Cardiac muscle cell (in vitro differentiated cells and primary cell): ENCODE measurements around the gene C17orf67. TPM values are rescaled to one million over a fixed set of nuclear protein-coding genes. Genes with fewer than 3 reads are reported as not detected.
"Not testable (repeated sequence)": the region's sequence is repeated elsewhere in the genome, so short reads cannot be mapped to it uniquely, and the experiment has no call there.

Source experiments
- DNase-seq, 2 donors: peaks; one replicate each; pipeline versions ENCODE4 v3.0.0 to v3.0.0-alpha.2; 2010 to 2017; ENCODE audit warnings: low read depth in 1 of 2, low spot score in 1 of 2
- H3K27ac ChIP-seq: fragments of 200-600 bp; sonication (generic); 2 replicates; pipeline ENCODE4 v1.5.1; 2016
- H3K27me3 ChIP-seq: fragments of 200-600 bp; sonication (generic); 2 replicates; pipeline ENCODE4 v1.6.0; 2016; ENCODE audit warnings: control low read depth
- H3K36me3 ChIP-seq: fragments of 200-600 bp; sonication (generic); 2 replicates; pipeline ENCODE4 v1.5.1; 2016; ENCODE audit warnings: control low read depth
- H3K4me1 ChIP-seq: fragments of 200-600 bp; sonication (generic); 2 replicates; pipeline ENCODE4 v1.8.1; 2017; ENCODE audit warnings: low read depth, mild to moderate bottlenecking, mixed run types
- H3K4me3 ChIP-seq: fragments of 200-600 bp; sonication (generic); 2 replicates; pipeline ENCODE4 v1.5.1; 2016; ENCODE audit warnings: mild to moderate bottlenecking
- H3K9me3 ChIP-seq: fragments of 200-600 bp; sonication (generic); 2 replicates; pipeline ENCODE4 v1.5.1; 2017; ENCODE audit warnings: low read depth, mild to moderate bottlenecking, control low read depth
- CTCF ChIP-seq: IDR thresholded peaks from 2 replicates; pipeline ENCODE4 v1.5.1; 2012; ENCODE audit warnings: low read depth, mild to moderate bottlenecking, low read length
- polyA plus RNA-seq: library from polyadenylated mRNA; unstranded; fragments of >200 nt; fragmentation: Nextera tagmentation; extraction: Ambion mirVana; gene quantifications from 2 replicates; pipeline ENCODE4 v1.2.1, GENCODE V29; 2016
- total RNA-seq: library from RNA; depleted of rRNA; stranded (reverse); fragments of >200 nt; gene quantifications from 2 replicates; pipeline ENCODE4 v1.2.3, GENCODE V29; 2016

Gene C17orf67
- total and polyA plus RNA-seq, 2 experiments from 2014 or later: 0.74 to 2.6 TPM

GRCh38 chr17:56770427-56770826, 63.3 kb downstream of the C17orf67 start:
- Histone ChIP-seq H3K27ac (no peak overlapping the region), H3K4me1 (peaks cover 8% of the 10 kb centered on the region), H3K36me3 (no peaks in the 10 kb centered on the region), H3K27me3 (no peaks in the 10 kb centered on the region), H3K4me3 (no peak overlapping the region), H3K9me3 (no peaks in the 10 kb centered on the region)
- no peak for TF ChIP-seq CTCF
- no peak for DNase-seq

GRCh38 chr17:56765449-56765848, 68.3 kb downstream of the C17orf67 start:
- H3K36me3 ChIP-seq: no peaks in the 10 kb centered on the region
- no peaks in the 10 kb centered on the region for H3K9me3 ChIP-seq
- no peak overlapping the region for H3K4me3 ChIP-seq
- H3K27ac ChIP-seq: no peak overlapping the region
- no peaks in the 10 kb centered on the region for H3K4me1 ChIP-seq
- H3K27me3 ChIP-seq: no peaks in the 10 kb centered on the region
- no peak for DNase-seq
- no peak for TF ChIP-seq CTCF

GRCh38 chr17:56762988-56763387, 70.7 kb downstream of the C17orf67 start:
- DNase-seq: no peak
- no peaks in the 10 kb centered on the region for H3K9me3 ChIP-seq
- H3K36me3 ChIP-seq: no peaks in the 10 kb centered on the region
- no peak overlapping the region for H3K4me3 ChIP-seq
- TF ChIP-seq CTCF: no peak
- H3K27ac ChIP-seq: no peak overlapping the region
- H3K4me1 ChIP-seq: no peaks in the 10 kb centered on the region
- no peaks in the 10 kb centered on the region for H3K27me3 ChIP-seq

GRCh38 chr17:56762144-56762543, 71.6 kb downstream of the C17orf67 start:
- DNase-seq: no peak
- Histone ChIP-seq H3K9me3 (no peaks in the 10 kb centered on the region), H3K27ac (no peak overlapping the region), H3K4me3 (no peak overlapping the region), H3K27me3 (no peaks in the 10 kb centered on the region), H3K4me1 (no peaks in the 10 kb centered on the region), H3K36me3 (no peaks in the 10 kb centered on the region)
- TF ChIP-seq CTCF: no peak

- Histone ChIP-seq H3K27ac (no peak overlapping the region), H3K36me3 (no peaks in the 10 kb centered on the region), H3K27me3 (no peaks in the 10 kb centered on the region), H3K9me3 (no peaks in the 10 kb centered on the region), H3K4me1 (no peaks in the 10 kb centered on the region), H3K4me3 (no peak overlapping the region)
- TF ChIP-seq CTCF: no peak
- no peak for DNase-seq
Measured at GRCh38 chr17:56761387-56761786, 72.3 kb downstream of the C17orf67 start.

- H3K27ac ChIP-seq, H3K9me3 ChIP-seq, DNase-seq, H3K4me3 ChIP-seq, H3K36me3 ChIP-seq, H3K27me3 ChIP-seq: not testable (repeated sequence)
- H3K4me1 ChIP-seq: peaks cover 11% of the 10 kb centered on the region
Measured at GRCh38 chr17:56757611-56758010, 76.1 kb downstream of the C17orf67 start.
